GM23338 (cell line): Measurements from ENCODE around the gene H1-8.

Experiments used
- CREB1 ChIP-seq: fragments of 250-450 bp; sonication (Bioruptor Pico); IDR thresholded peaks from 2 replicates; pipeline ENCODE4 v1.5.0; 2020; ENCODE audit warnings: low read depth, mild to moderate bottlenecking, moderate library complexity
- CTCF ChIP-seq, 2 experiments: fragments of 200-600 bp in 1 of 2; sonication (generic) in 1 of 2; conservative IDR thresholded peaks; 2 replicates each; pipeline versions ENCODE4 v1.5.1 to v1.6.1; 2016 to 2017; ENCODE audit warnings: antibody characterized with exemption in 2 of 2, low read depth in 2 of 2, mild to moderate bottlenecking in 2 of 2, moderate library complexity in 1 of 2
- ETS1 ChIP-seq: IDR thresholded peaks from 2 replicates; pipeline ENCODE4 v1.6.1; 2016; ENCODE audit warnings: antibody characterized with exemption
- EZH2phosphoT487 ChIP-seq: fragments of 200-600 bp; sonication (generic); IDR thresholded peaks from one replicate; pipeline ENCODE4 v1.8.1; 2018; ENCODE audit warnings: antibody characterized with exemption; ENCODE audit not compliant: unreplicated experiment
- JUNB ChIP-seq: IDR thresholded peaks from one replicate; pipeline ENCODE4 v1.6.1; 2016; ENCODE audit warnings: antibody characterized with exemption; ENCODE audit not compliant: unreplicated experiment
- POLR2AphosphoS5 ChIP-seq: IDR thresholded peaks from 2 replicates; pipeline ENCODE4 v1.6.1; 2016; ENCODE audit warnings: antibody characterized with exemption, low read depth
- REST ChIP-seq: IDR thresholded peaks from one replicate; pipeline ENCODE4 v1.6.1; 2018; ENCODE audit warnings: antibody characterized with exemption; ENCODE audit not compliant: unreplicated experiment

- no peak for TF ChIP-seq CTCF (conservative IDR thresholded peaks at IDR 0.05; ENCODE audit: low read depth in 2 of 2)
- no peak for TF ChIP-seq ETS1
- TF ChIP-seq POLR2AphosphoS5: no peak
- no peak for TF ChIP-seq REST
- TF ChIP-seq EZH2phosphoT487: no peak
- no peak for TF ChIP-seq CREB1 (CRISPR knock-in tag)
- TF ChIP-seq JUNB: no peak
Observed at GRCh38 chr3:129513705-129514104, 29.3 kb upstream of the H1-8 start.
